GM18520 (cell line): ENCODE data around the gene CIP2A.
A peak's percentile ranks its signal among the peaks of the same experiment; 100 is the strongest.
"Not testable (repeated sequence)": the region's sequence is repeated elsewhere in the genome, so short reads cannot be mapped to it uniquely, and the experiment has no call there.

Source experiments
- ATAC-seq: cut with Tn5 transposase; IDR thresholded peaks from one replicate; pipeline ENCODE4 v1.9.1; 2021; ENCODE audit not compliant: unreplicated experiment

CIP2A gene

DNA sequence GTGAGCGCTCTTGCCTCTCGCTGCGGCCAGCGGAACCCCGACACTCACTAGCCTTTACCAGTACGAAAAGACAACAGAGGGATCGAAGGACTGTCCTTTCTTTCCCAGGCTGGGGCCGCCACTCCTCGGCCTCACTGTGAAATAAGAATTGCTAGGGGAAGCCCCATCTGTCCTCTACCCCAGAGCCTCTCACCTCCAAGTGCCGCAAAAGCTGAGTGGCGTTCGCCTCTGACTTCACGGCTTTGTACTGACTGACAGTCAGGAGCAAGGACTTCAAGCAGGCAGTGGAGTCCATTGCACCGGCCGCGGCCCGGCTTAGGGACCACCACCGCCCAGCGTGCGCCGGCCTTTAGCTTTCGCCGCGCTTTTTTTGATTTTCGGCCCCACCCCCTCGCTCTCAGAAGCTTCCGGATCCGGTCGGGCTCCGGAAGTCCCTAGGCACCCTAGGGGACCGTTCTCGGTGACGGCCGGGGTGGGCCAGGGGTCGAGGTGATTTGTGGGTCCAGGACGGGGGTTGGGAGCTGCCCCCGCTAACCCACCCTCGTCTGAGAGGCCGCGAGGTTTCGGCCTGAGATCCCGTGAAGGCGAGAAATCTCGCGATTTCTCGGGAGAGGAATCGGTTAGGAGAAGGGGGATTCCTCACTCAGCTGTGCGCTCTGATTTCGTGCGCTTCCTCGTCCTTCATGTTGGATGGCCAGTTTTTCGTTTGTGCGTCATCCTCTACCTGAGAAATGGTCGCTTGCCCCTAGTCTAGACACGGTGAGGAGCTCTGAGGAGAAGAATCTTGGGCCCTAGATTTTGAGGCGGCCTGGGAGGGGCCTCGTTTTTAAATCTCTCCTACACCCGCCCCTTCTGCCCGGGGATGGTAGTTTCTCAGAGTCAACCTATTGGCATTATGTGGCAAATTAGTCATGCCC lies at the start of gene CIP2A, which contains the start of gene DZIP3:
TSS of gene CIP2A (minus strand) at position 358 of the 917 bp plus-strand sequence. CDS start at position 295, 63 bp downstream.
TSS of gene DZIP3 (plus strand) at position 642 of the 917 bp plus-strand sequence. CDS start 15,685 bp downstream, outside the sequence.
- ATAC-seq: peak; percentile 82

DNA sequence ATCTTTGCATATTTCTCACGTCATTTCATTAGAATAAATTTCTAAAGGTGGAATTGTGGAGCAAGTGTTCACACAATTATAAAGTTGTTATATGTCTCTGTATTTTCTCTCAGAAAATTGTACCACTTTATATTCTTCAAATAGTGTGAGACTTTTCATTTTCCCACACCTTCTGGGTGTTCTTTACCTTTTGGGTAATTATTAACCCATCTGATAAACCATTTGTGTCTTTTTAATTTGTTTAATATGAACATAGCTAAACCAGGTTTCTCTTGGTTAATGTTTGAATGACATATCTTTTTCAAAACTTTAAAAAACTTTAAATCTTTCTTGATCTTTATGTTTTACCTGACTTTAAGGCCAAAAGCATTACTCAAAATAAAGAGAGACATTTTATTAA lies 40.7 kb upstream of the CIP2A start:
- no peak for ATAC-seq

GRCh38 chr3:108623504-108623903 lies 34.3 kb upstream of the CIP2A start:
- ATAC-seq: no peak

- ATAC-seq: no peak
Observed at GRCh38 chr3:108620250-108620649, 31.0 kb upstream of the CIP2A start.

GRCh38 chr3:108616090-108616489 lies 26.9 kb upstream of the CIP2A start:
- ATAC-seq: not testable (repeated sequence)

DNA sequence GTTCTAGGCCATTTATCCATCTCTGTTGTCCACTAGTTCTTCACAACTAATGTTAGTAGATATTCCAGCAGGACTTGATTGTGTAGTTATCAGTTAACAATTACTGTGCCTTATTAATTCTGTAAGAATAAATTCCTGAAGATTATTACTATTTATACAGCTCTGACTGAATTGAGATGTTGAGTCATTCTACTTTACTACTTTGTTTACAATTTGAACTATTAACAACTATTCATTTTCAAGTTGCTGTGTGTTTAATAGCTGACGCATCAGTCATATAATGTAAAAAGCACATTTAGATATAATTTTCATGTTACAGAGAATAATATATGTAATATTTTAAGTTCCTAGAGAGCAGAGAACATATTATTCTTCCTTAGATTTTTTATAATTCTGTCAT lies 21.4 kb upstream of the CIP2A start:
- no peak for ATAC-seq

DNA sequence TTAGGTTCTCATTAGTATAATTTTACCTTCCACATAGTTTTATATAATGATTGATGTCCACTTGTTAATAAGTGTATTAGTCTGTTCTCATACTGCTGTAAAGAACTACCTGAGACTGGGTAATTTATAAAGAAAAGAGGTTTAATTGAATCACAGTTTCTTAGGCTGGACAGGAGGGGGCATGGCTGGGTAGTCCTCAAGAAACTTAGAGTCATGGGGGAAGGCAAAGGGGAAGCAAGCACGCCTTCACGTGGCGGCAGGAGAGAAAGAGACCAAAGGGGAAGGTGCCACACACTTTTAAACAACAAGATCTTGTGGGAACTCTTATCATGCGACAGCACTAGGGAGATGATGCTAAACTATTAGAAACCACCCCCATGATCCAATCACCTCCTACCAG lies 19.5 kb upstream of the CIP2A start:
- ATAC-seq: no peak

DNA sequence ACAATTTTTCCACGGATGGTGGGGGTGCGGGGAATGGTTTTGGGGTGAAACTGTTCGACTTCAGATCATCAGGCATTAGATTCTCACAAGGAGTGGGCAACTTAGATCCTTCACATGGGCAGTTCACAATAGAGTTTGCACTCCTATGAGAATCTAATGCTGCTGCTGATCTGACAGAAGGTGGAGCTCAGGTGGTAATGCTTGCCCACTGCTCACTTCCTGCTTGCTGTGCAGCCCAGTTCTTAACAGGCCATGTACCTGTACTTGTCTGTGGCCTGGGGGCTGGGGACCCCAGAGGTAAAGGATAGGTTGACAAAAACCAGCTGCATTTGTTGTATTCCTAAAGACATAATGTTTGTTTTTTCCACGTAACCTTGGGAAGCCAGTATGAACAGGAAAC lies 16.3 kb upstream of the CIP2A start:
- no peak for ATAC-seq

DNA sequence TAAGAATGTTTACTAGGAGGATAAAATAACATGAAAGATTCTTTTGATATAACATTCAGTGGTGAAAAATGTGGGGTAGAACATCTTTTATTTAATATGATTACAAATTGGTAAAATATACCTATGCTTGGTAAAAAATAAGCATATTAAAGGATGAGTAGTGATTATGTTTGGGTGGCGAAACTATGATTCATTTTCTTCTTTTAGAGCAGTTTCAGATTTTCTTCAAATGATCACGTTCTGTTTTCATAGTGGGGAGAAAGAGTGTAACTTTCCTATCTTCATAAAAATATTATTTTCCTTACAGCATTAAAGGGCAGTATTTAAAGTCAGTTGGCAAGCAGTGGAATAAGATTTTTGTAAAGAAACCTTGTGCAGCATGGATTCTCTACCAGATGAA lies 15.8 kb upstream of the CIP2A start:
- ATAC-seq: no peak

- no peak for ATAC-seq
Observed at GRCh38 chr3:108603691-108604090, 14.5 kb upstream of the CIP2A start.

DNA sequence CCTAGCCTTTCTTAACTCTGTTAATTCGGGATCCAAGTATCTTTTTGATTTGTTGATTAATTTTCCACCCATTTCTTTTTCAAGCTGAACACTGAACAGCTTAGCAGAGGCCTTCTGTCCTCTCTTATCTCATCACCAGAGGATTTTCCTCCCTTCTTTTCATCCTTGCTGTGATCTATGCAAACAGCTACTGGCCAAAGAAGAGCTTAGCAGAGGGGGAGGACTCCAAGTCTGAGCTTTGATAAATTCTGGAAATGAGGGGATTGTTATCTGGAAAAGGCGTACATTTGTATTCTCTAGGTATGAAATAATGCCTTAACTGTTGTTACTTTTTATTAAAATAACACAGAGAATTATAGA lies 13.7 kb upstream of the CIP2A start:
- ATAC-seq: no peak

DNA sequence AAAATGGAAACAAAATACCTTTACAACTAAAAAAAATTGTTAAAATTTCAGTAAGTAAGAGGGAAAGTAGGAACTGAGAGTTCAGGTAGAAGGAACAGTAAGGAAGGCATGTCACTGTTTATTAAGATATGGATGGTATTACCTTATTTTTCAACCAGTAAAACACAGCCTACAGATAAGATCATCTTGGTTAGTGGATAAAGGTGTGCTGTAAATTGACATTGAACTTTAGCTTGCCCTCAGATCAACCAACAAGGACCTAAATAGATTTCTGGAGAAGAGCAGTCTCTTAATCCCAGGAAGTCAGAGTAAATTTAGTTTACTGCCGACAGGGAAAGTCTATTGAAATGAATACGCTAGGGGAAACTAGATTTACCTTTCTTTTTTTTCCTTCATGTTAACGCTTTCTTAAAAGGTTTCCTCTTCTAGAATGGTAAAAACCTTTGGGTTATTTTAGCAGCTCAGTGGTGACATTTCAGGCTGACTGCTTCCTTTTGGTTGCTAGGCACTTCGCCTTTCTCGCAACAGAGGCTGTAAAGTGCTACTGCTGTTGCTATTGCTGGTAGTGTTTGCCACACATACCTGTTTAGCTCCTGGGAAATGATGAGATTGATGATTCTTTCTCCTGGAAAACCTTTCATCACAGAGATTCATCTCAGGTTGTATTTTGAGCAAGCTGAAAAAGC lies 13.2 kb upstream of the CIP2A start:
- no peak for ATAC-seq

DNA sequence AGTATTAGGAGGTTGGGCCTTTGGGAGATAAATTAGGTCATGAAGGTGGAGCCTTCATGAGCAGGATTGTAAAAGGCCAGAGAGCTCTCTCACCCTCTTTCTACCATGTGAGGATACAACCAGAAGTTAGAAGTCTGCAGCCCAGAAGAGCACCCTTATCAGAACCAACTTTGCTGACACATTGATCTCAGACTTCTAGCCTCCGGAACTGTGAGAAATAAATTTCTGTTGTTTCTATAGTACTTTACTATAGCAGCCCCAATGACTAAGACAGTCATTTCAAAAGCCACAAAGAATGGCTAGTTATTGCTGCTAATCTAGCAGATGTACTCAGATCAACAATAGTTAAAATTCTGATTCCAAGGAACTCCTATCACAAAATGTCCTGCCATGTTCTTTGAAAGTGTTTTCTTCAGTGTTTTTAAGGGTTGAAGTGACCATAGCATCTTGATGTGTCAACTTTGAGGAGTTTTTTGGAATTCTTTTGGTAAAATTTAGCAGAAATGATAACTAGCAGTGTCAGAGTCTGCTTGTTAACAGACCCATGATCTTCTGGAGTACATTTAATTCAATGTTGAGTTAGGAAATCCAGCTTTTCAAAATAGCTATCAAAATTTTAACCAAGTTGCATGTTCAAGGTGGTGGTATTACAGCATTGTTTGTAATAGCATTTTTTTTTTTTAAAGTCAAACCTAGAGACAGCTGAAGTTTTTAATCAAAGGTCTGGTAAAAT lies 10.6 kb upstream of the CIP2A start:
- no peak for ATAC-seq

GRCh38 chr3:108598375-108598774 lies 9.1 kb upstream of the CIP2A start:
- no peak for ATAC-seq

- no peak for ATAC-seq
Observed at GRCh38 chr3:108595321-108595720, 6.1 kb upstream of the CIP2A start.

DNA sequence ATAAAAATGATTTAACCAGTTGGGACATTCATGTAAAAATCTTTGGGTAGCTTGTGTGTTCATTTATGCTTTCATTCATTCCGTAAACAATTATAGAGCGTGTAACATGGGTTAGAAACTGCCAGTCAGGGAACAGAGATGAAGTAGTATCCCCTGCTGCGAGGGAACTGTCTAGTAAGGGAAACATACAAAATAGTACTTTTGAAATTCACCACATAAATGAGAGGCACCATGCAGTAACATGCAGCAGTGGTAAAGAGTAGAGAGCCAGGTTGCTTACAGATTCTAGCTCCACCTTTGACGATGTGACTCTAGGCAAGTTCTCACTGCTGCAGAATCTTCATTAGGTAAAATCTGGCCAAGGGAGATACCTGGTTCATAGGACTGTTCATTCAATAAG lies 1.2 kb upstream of the CIP2A start:
- no peak for ATAC-seq

GRCh38 chr3:108589998-108590323 lies 723 bp upstream of the CIP2A start:
- ATAC-seq: no peak

GRCh38 chr3:108588601-108589000 lies 637 bp downstream of the CIP2A start:
- ATAC-seq: no peak

DNA sequence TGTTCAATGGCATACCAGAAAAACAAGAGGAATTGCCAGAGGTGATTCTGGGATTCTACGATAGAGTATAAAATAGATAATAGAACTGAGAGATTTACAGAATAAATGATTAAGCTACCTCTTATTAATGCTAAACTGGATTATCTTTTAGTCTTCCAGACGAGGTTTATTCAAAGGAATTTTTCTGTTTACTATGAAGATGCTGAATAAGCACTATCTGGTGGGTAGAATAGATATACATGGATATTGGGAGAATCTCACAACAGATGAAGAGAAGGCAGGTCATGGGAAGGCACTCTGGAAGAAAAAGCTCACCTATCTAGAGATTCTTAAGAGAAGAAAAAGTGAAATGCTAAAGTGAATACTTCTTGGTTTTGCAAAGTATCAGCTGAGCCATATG lies 11.2 kb downstream of the CIP2A start:
- ATAC-seq: no peak

DNA sequence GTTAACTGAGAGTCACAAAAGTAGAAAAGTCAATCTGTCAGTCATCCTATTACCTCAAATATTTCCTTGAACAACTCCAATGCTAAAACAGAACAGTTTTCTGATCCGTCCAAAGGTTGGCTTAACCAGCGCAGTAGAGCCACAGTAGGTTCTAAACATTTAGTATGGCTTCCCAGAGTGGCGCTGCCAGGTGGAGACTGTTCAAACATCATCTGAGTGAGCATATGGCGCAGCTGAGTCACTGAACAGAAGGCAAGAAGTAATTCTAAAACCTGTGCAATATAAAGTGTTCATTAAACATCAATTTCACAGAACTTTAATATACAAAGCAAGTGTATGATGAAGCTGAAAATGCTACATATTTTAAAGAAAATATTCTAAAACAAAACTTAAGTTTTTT lies 19.9 kb downstream of the CIP2A start:
- no peak for ATAC-seq

DNA sequence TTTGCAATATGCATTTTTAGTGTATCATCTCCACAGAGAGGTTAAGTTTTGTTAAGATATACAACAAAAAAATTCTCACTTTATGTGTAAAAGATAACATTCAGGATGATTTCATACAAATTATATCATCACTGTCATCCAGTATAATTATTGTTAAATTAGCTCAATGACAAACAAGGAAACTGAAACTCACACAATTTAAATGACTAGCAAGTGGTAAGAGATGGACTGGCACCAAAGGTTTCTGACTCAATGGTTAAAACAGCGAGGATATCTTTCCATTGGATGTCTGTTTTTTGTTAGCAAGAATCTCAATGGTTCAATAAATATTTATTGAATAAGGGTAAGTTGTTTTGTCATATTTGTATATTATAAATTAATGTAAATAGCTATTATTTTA lies 22.6 kb downstream of the CIP2A start:
- ATAC-seq: no peak

- no peak for ATAC-seq
Observed at GRCh38 chr3:108565506-108565905, 23.7 kb downstream of the CIP2A start.
